ENCODE measurements around the gene ACTL7A.
"Not testable (repeated sequence)": the region's sequence is repeated elsewhere in the genome, so short reads cannot be mapped to it uniquely, and the experiment has no call there.

The ACTL7A gene, protein sequence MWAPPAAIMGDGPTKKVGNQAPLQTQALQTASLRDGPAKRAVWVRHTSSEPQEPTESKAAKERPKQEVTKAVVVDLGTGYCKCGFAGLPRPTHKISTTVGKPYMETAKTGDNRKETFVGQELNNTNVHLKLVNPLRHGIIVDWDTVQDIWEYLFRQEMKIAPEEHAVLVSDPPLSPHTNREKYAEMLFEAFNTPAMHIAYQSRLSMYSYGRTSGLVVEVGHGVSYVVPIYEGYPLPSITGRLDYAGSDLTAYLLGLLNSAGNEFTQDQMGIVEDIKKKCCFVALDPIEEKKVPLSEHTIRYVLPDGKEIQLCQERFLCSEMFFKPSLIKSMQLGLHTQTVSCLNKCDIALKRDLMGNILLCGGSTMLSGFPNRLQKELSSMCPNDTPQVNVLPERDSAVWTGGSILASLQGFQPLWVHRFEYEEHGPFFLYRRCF

DNA sequence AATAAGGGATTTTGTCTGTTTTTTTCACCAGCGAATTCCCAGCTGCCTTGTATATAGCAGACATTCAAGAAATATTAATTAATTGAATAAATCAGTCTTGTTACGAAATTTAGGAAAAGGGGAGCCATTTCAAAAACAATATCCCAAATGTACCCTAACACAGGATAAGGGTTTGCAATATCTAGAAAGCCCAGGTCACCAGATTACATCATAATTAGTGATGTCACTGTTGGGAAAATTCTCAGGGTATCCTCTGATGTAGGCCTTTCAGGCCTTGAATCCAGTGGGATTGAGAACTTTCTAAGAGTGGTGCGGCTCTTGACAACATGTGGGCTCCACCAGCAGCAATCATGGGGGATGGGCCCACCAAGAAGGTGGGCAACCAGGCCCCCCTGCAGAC is at the start of gene ACTL7A:
ACTL7A (plus strand) TSS at position 270 of the 400 bp plus-strand sequence; CDS start at position 327, 57 bp downstream.
- no peak for DNase-seq

DNA sequence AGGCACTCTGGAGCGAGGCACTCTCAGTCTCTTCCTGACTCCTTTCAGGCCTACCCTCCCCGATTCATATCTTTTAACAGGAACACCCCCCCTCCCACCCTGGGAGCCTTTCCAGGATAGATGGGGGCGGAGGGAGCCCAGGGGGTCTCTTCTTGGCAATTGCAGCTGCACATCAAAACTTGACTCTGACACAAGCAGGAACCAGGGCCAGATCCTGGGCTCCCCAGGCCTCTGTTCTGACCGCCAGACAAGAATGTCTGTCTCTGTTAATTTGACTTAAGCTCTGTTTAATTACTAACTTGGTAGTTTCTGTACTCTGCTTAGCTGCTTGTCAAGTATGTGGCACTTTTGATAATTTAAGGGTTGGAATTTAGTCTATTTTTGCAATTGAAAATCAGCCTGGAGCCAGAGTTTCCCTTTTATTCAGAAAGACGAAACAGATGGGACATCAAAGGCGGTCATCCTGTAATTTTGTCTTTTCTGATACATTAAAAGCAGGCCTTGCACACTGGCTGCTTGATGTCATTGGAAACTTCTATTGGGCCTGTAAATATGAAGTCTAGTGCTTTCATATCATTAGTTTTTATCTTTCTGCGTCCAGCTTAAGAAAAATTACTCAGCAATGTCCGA is 49.6 kb upstream of the ACTL7A start:
- no peak for DNase-seq

DNA sequence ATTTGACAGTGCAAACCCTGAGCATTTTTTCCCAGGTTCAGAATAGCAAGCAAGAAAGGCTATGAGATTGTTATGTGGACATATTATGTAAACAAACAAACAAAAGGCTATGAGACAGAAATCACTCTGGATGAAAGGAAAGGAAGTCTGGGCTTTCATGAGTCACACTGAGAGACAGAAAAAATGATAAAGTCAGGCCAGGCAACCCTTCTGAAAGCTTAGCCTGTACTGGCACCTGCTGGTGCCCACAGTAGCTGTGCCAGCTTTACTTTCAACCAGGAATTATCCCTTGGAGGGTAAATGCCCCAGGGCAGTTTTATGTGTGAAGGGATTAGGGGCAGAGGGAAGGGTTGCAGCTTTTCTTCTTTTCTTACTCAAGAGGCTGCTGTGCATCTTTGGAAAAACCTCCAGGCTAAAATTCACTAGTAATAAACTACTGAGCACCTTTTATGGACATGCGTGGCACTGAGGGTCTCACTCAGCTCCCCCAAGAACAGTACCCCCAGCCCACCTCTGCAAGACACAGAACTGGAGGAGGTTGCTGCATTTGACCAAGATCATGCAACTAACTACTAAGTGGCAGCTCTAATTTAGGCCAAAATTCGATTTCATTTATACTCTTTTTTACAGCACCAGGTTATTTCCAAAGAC is 48.0 kb upstream of the ACTL7A start:
- DNase-seq: no peak

DNA sequence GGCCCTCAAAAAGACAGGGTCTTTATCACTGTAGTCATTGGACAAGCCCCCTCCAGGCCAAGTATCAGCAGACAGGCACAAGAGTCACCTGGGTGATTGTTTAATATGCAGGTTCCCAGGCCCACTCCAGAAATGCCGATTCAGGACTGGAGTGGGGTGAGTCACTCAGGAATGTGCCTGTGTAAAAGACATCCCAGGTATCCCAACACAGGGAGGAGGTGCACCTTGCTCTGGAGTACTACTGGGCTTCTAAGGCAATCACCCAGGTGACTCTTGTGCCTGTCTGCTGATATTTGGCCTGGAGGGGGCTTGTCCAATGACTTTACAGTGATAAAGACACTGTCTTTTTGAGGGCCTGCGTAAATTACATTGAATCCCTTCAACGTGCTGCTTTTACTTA is 46.9 kb upstream of the ACTL7A start:
- no peak for DNase-seq

DNA sequence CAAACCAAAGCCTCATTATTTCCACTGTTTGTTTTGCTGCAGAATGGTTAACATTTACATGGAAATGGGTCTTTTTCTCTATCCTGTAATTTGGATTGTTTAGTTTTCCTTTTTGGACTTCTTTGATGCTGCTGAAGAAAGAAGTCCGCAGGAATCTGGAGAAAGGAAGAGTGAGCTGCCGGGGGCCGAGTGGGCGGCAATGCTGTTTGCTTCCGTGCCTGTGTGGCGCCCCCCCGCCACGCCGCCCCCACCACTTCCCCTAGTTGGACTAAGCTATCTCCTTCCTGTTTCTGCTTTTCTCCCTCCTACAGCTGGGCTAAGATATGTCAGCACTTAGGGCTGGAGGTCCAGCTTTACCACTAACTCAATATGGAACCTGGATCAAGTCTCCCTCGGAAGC is 46.0 kb upstream of the ACTL7A start:
- DNase-seq: no peak

DNA sequence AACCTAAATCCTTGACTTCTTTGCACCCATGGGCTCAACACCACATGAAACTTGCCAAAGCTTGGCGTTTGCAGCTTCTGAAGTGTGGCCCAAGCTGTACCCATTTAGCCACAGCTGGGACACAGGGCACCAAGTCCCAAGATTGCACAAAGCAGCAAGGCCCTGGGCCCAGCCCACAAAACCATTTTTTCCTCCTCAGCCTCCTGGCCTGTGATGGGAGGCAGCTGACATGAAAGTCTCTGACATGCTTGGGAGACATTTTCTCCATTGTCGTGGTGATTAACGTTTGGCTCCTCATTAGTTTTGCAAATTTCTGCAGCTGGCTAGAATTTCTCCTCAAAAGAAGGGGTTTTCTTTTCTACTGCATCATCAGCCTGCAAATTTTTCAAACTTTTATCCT is 38.2 kb upstream of the ACTL7A start:
- no peak for DNase-seq

DNA sequence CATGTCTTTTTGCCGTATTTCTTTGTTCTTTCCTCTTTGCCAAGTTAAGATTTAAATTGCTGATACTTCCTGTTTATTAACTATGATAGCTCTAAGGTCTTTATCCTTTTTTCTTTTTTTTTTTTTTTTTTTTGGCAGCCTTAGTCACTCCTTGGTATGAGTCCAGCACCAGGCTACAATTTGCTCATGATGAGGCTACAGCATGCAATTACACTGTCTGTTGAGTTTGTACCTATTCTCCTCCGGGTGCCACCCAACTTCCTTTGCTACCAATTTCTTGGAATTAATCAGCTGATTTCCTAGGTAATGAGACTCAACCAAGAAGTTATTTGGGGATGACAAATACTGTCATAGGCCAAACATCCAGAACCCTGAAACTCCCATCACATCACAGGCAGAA is 31.8 kb upstream of the ACTL7A start:
- DNase-seq: no peak

DNA sequence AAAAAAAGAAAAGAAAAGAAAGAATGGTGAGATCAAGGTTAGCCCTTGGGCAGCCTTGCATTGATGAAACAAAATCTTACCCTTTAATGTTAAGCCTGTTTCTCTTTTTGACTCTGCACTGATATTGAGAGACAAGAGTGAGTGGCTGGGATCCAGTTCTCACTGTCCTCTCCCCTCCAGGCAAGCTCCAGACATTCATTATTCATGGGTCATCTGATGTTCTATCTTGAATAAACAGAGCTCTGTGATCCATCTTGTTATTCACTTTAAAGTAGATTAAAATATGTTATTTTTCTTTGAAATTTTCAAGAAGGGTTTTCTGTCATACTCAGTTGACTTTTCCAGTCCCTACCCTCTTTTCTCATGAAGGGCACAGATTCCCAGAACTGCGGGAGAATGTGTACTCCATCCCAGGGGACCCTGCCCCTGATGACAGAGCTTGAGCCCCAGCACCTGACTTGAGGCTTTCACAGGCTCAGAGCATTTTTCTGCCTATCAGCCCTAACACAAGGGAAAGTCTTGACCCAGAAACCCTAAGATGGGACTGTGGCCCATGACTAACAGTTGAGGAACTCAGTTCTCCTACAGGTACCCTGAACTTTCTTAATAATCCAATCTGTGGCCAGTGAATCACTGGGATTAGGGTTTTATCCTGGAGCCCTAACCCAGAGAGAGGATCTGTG is 30.4 kb upstream of the ACTL7A start:
- no peak for DNase-seq

DNA sequence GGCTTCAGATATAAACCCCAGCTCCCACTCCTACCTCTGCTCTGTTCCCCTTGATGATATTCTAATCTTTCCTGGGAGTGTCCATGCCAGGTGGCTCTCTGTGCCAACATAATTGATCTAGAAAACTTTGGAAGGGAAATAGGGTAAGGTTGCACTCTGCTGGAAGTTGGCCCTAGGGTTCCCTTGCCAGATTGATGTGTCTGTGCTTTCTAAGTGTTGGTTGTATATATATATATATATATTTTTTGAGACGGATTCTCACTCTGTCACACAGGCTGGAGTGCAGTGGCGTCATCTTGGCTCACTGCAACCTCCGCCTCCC is 29.9 kb upstream of the ACTL7A start:
- no peak for DNase-seq

DNA sequence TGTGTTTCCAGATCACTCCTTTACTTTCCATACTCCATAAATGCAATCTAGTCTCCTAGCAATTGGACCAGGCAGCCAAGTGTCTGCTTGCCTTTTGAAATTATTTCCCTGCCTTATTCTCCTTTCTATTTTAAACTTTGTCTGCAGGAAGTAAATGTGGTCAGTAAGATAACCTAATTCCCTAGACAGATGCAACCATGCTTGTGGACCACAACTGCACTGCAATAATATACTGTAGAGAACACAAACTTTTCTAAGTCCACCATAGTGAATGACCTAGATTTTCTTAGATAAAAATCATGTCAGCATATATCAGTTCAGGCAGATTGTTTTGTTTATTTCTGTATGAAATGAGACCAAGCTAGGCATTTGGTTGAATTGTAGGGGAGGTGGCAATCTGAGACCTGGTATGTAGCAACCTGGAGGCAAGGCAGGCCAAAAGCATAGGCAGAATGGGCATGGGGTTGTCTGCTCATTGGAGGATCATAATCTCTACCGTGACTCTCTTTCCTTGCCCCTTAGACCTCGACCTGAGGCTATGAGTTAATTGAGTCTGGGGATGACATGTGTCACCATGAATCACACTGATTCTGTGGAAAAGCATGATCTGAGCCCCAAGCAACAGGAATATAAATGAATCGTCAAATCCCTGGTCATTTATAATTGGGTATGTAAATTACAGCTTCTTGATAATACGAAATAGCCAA is 27.0 kb upstream of the ACTL7A start:
- no peak for DNase-seq

DNA sequence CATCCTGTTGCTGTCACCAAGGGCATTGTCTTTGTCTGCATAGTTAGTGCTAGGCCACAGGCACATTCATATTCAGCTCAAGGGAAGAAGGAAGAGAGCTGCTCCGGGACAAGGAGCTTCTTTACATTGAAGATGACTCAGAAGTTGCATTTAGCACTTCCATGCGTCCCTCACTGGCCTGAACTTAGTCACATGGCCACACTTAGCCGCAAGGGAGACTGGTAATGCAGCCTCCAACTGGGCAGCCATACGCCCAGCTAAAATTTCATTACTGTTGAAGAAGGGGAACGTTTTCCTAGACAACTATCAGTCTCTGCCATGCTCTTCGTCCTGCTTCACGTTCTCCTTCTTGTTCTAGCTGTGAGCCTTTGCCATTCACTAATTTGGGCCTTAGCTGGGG is 26.2 kb upstream of the ACTL7A start:
- no peak for DNase-seq

DNA sequence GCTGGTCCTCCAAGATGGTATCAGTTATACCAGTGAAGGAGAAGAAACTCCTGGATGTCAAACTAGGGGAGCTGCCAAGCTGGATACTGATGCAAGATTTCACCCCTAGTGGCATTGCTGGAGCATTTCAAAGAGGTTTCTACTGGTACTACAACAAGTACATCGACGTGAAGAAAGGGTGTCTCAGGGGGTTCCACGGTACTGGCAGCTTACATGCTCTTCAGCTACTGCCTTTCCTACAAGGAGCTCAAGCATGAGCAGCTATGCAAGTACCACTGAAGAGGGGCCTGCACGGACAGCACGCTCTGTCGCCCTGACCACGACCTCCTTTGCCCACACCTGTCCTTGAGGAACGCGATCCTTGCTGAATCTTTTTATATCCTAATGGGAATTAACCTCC is 25.7 kb upstream of the ACTL7A start:
- DNase-seq: no peak

DNA sequence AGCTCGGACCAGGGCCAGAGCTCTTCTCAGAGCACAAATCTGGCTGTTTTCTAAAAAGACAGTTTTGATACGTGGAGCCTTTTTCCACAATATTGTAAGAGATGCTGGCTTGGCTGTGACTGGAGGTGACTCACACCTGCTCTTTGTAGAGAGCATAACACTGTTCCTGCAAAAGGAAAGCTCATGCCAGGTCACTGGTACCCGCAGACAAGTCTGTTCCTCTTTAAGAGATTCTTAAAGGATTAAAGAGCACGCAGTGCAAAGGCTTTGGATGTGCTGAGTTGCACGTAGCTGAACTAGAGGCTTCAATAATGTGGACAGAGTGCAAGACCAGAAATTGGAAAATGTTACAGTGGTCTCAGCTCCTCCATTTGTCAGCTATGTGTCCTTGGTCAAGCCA is 25.3 kb upstream of the ACTL7A start:
- no peak for DNase-seq

DNA sequence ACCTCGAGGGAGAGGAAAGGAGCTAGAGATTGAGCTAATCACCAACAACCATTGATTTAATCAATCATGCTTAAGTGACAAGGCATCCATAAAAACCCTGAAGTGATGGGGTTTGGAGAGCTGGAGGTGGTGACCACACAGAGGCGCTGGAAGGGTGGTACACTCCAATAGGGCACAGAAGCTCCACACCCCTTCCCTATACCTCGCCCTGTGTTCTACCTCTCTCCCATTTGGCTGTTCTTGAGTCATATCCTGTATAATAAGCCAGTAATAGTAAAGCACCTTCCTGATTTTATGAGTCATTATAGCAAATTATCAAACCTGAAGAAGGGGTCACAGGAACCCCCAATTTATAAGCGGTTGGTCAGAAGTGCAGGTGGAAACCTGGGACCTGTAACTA is 24.5 kb upstream of the ACTL7A start:
- no peak for DNase-seq

DNA sequence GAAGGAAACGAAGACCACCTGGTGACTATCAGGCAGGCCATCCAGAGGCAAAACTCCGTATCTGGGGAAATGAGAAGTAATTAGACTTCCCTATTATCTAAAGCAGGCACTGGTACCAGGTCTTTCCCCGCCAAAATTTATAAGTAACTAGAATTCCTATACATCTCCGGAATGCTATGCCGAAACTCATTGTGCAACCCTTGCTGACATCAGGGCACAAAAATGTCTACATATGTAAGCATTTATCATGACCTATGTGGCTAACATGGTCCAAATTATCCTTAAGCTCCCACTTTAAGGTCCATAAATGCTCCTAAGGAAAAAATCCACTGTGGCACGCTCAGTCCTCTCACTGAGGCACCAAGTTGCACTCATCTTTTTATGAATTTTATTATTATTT is 24.0 kb upstream of the ACTL7A start:
- no peak for DNase-seq

DNA sequence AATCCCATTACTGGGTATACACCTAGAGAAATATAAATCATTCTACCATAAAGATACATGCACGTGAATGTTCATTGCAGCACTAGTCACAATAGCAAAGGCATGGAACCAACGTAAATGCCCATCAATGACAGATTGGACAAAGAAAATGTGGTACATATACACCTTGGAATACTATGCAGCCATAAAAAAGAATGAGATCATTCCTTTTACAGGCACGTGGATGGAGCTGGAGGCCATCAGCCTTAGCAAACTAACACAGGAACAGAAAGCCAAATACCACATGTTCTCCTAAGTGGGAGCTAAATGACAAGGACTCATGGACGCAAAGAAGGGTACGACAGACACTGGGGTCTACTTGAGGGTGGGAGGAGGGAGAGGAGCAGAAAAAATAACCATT is 22.5 kb upstream of the ACTL7A start:
- not testable (repeated sequence) for DNase-seq

DNA sequence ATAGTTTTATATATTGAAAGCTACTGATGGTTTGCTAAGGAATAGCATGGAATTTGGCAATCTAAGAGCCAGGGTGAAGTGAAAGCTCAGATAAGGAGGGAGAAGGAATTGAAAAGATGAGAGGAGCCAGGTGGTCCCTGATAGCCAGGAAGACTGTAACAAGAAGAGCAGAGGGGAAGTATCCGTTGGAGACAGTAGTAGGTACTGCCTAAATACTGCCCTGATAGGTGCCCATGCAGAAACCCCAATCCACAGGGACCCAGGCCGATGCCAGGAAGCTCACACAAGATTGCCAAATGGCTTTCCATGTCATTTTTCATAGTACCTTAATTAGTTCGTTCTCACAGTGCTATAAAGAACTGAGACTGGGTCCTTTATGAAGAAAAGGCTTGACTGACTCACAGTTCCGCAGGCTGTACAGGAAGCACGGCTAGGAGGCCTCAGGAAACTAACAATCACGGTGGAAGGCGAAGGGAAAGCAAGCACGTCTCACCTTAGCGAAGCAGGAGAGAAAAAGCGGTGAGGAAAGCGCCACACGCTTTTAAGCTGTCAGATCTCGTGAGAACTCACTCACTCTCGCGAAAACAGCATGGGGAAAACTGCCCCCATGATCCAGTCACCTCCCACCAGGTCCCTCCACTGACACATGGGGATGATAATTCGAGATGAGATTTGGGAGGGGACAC is 19.3 kb upstream of the ACTL7A start:
- DNase-seq: no peak

DNA sequence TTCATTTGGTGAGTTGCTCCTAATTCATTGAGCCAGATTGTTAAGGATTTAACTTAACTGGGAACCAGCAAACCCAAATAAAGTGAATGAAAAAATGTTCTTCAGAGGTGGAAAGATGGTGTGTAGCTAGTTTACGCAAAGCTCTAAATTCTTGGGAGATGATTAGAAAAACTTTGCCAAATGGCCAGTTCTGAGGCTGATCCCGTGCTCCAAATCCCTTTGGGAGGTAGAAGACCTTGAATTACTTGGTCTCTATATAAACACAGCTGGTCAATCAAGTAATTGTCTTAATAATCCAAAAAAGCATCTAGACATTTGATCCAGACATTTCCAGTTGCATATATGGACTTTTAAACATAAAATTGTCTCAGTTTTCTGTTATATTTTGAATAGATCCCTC is 17.7 kb upstream of the ACTL7A start:
- DNase-seq: no peak

DNA sequence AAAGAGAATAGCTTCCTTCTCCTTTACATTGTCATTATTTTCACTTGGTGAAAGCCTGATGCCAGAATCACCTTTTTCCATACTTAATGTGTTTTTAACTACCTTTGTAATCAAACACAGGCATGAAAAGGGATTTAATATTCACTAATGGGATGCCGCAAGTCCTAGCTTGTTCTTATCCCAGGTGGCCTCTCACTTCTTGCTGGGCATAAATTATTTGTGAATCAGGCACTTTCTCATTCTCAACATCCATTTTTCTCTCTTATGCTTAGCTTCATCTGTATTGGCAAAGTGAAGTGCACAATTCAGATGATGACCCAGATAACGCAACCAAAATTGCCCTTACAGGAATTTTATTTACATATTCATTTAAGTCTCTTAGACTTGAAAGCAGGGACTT is 17.2 kb upstream of the ACTL7A start:
- DNase-seq: no peak

DNA sequence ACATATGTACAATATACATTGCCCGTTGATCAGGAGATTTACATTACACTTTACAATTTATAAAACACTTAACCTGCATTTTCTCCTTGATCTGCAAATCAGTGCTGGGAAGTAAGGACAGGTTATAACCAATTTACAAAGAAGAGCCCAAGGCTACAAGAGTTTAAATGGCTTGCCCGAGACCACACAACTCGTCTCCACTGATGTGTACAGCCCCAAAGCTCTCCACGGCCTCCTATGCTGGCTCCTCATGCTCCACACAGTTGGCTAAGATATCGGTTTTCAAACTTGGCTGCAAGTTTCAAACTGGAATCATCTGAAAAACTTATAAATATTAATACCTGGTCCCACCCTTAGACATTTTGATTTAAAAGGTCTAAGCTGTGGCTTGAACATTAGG is 16.6 kb upstream of the ACTL7A start:
- DNase-seq: no peak

DNA sequence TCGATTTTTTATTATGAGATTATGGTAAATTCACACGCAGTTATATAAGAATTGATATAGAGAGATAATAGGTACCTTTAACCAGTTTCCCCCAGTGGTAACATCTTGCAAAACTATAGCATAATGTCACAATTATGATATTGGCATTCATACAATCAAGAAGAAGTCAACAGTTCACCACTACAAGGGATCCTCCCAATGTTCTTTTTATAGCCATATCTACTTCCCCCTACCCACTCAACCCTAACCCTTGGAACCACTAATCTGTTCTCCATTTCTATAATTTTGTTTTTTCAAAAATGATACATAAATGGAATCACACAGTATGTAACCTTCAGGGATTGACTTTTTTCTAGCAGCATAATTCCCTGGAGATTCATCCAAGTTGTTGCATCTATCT is 16.1 kb upstream of the ACTL7A start:
- DNase-seq: no peak

DNA sequence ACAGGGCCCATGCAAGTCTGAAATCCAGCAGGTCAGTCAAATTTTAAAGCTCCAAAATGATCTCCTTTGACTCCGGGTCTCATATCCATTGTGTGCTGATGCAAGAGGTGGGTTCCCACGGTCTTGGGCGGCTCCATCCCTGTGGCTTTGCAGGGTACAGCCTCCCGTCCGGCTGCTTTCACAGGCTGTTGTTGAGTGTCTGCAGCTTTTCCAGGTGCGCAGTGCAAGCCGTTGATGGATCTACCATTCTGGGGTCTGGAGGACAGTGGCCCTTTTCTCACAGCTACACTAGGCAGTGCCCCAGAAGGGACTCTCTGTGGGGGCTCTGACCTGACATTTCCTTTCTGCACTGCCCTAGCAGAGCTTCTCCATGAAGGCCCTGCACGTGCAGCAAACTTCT is 13.8 kb upstream of the ACTL7A start:
- DNase-seq: not testable (repeated sequence)
